ENCODE data around the gene OR5A1. TPM values are rescaled to one million over a fixed set of nuclear protein-coding genes. Genes with fewer than 3 reads are reported as not detected.

Gene OR5A1
- not detected in 2 replicates for total RNA-seq

DNA sequence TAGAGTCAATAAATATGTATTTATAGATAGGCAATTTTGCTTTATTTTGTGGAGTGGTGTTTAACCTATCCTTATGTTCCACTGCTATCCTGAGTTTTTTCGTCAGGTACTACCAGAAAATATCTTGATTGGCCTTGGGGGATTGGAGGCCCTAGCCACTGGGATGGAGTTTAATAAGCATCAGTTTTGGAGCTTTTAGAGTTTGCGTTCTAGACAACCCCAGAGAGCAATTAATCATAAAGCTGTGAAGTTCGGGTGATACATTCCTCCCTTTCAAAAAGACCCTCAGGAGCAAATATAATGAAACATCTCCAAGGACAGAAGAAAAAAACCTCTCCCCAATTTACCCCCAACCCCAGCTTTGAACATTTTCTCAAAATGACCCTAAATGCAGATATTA lies at the start of gene OR5A1:
TSS of gene OR5A1 (plus strand) at position 301 of the 400 bp plus-strand sequence. CDS start 6,700 bp downstream, outside the sequence.

DNA sequence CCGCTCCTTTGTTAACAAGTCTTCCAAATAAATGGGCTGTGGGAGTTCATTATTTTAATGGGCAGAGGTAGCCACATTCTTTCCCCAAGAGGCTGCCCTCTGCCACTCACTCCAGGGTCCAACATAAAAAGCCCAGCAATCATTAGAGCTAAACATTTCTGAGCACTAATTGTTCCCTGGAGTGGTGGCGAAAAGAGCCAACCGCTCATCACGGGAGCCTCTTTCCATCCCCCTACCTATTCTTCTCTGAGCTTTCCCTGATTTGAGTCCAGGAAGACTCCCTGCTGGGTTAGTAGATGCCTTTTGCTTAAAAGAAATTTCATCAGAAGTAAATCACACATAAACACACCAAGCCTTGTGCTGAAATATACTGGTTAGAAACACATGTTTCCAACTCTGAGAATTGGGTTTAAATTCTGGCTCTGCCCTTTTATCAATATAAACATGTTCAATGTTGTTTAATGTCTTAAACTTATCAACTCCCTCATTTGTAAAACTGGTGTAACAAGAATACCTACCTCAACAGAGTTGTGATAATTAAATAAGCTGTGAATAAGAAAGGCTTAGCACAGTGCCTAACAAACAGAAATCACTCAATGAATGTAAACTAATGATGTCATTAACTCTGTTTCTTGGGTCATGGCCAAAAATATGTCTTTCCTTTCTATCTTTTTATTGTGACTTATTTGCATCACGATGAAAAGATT lies 9.8 kb upstream of the OR5A1 start, which contains the start of gene OR5A2:
TSS of gene OR5A2 (minus strand) at position 53 of the 707 bp plus-strand sequence. CDS start 3,460 bp downstream, outside the sequence.

DNA sequence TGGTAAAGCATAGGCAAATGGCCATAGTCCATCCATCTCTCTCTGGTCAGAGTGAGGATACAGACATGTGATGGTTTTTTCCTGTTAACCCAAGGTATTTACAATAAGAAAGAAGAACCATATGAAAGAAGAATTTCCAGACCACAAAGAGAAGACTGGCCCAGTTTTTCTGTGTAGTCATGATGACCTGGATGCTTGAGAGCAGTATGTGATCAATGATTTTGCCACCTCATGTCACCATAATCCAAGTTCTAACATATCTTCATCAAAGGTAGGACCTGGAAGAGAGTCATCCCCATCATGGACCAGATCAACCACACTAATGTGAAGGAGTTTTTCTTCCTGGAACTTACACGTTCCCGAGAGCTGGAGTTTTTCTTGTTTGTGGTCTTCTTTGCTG lies 20.4 kb downstream of the OR5A1 start, which contains the start of gene OR4D6:
TSS of gene OR4D6 (plus strand) at position 301 of the 400 bp plus-strand sequence. CDS start at position 301, 0 bp downstream.

DNA sequence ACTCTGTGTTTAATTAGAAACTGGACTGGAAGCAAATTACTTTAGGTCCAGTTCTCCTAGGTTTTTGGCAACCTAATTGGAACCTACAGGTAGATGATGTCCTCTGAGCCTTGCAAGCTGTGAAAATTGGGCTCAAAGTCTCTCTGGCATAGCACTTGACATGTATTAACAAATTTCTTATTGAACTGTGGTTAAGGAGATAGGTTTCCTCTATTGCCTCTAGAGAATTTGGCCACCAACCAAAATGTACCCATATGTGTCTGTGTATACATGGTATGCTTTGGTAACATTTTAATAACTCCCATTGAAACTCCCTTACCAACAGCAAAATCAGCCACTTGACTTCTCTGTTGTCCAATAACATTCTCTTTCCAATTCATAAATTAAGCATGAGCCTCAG lies 36.7 kb downstream of the OR5A1 start, which contains the start of gene OR4D10:
TSS of gene OR4D10 (plus strand) at position 301 of the 400 bp plus-strand sequence. CDS start 4,115 bp downstream, outside the sequence.

Other genes with a start within 250 kb of the OR5A1 start
- not detected in 2 replicates for gene MPEG1, start 223.5 kb upstream of the OR5A1 start, total RNA-seq
- gene OR5AN1, start 77.6 kb upstream of the OR5A1 start, total RNA-seq: under 0.01 TPM in 1 of 2 replicates, not detected in the other
- gene OR5A2, start 10.1 kb upstream of the OR5A1 start, total RNA-seq: under 0.01 TPM in 1 of 2 replicates, not detected in the other
- not detected in 2 replicates for gene OR4D6, start 20.5 kb downstream of the OR5A1 start, total RNA-seq
- gene OR4D10, start 36.8 kb downstream of the OR5A1 start, total RNA-seq: not detected in 2 replicates
- not detected in 2 replicates for gene OR4D11, start 67.1 kb downstream of the OR5A1 start, total RNA-seq
- gene OR4D9, start 75.1 kb downstream of the OR5A1 start, total RNA-seq: not detected in 2 replicates
- 24.7 and 38.6 TPM in 2 replicates for gene OSBP, start 179.3 kb downstream of the OR5A1 start, total RNA-seq
- gene PATL1, start 232.6 kb downstream of the OR5A1 start, total RNA-seq: 4.2 and 4.6 TPM in 2 replicates

Data from bronchial smooth muscle cell (primary cell).